Endothelial cell of umbilical vein (primary cell): Measurements from ENCODE around the gene PLEKHG2. TPM values are rescaled to one million over a fixed set of nuclear protein-coding genes. Genes with fewer than 3 reads are reported as not detected.

Experiments
- BruUV-seq: library from RNA; stranded (reverse); fragments of 400-500 nt; replicated peaks from 2 replicates; lab custom pipeline; 2021; lab: Mats Ljungman, UMichigan
- CTCF ChIA-PET: fragments of 300-600, 350-600 bp; sonication (Branson Sonifier 250); formaldehyde crosslinking; loops from one replicate; lab custom pipeline; 2021; ENCODE audit warnings: antibody characterized with exemption, inconsistent platforms; lab: Charles Lee
- POLR2A ChIA-PET: fragments of 300-600, 350-600 bp; sonication (Branson Sonifier 250); formaldehyde crosslinking; loops from one replicate; lab custom pipeline; 2021; ENCODE audit warnings: antibody characterized with exemption, inconsistent platforms; lab: Charles Lee
- DNase-seq: peaks from one replicate; pipeline ENCODE4 v3.0.0-alpha.2; 2011; ENCODE audit warnings: low read depth, low spot score
- FAIRE-seq: peaks from 2 replicates; lab custom pipeline; 2011; peaks lifted over from hg19 to GRCh38; lab: Jason Lieb, UNC
- H2AFZ ChIP-seq: 2 replicates; pipeline ENCODE4 v1.6.0; 2012; ENCODE audit warnings: low read depth, low read length, control low read depth, inconsistent platforms
- H3K27ac ChIP-seq: 2 replicates; pipeline ENCODE4 v1.5.1; 2011; ENCODE audit warnings: low read depth, mild to moderate bottlenecking, control low read depth, low read length, moderate library complexity; ENCODE audit not compliant: insufficient read depth
- H3K27me3 ChIP-seq, 2 experiments: 2 replicates each; pipeline versions ENCODE4 v1.6.0 to v1.6.1; 2011; ENCODE audit warnings: low read length in 2 of 2, mixed read lengths in 1 of 2; ENCODE audit not compliant: control insufficient read depth in 2 of 2, insufficient read depth in 2 of 2
- H3K36me3 ChIP-seq, 2 experiments: 2 replicates in 1 of 2; 3 replicates in 1 of 2; pipeline ENCODE4 v1.5.1; 2011; ENCODE audit warnings: low read length in 2 of 2, mild to moderate bottlenecking in 1 of 2, moderate library complexity in 1 of 2; ENCODE audit not compliant: control insufficient read depth in 2 of 2, insufficient read depth in 2 of 2; ENCODE audit errors: extremely low read depth in 1 of 2
- H3K4me1 ChIP-seq: 3 replicates; pipeline ENCODE4 v1.5.1; 2011; ENCODE audit warnings: mild to moderate bottlenecking, low read length; ENCODE audit not compliant: control insufficient read depth, insufficient read depth; ENCODE audit errors: extremely low read depth
- H3K4me2 ChIP-seq: 2 replicates; pipeline ENCODE4 v1.6.1; 2011; ENCODE audit warnings: low read length, control low read depth, mixed read lengths; ENCODE audit not compliant: insufficient read depth
- H3K4me3 ChIP-seq, 3 experiments: fragments of 200-600 bp in 1 of 3; sonication (generic), shearing (Covaris generic) in 1 of 3; replicated peaks in 1 of 3; 2 replicates each; pipeline ENCODE4 v1.5.1; 2011 to 2016; ENCODE audit warnings: control low read depth in 3 of 3, low read length in 3 of 3, mild to moderate bottlenecking in 2 of 3, inconsistent platforms in 1 of 3, low read depth in 1 of 3, moderate library complexity in 1 of 3; ENCODE audit not compliant: insufficient read depth in 1 of 3
- H3K79me2 ChIP-seq: 2 replicates; pipeline ENCODE4 v1.6.0; 2012; ENCODE audit warnings: low read length, inconsistent platforms; ENCODE audit not compliant: control insufficient read depth, insufficient read depth
- H3K9ac ChIP-seq: replicated peaks from 2 replicates; pipeline ENCODE3; 2011; ENCODE audit warnings: low read length, control low read depth; ENCODE audit not compliant: insufficient read depth; ENCODE audit errors: extremely low read depth
- H3K9me1 ChIP-seq: replicated peaks from 3 replicates; pipeline ENCODE4 v1.6.0; 2011; ENCODE audit warnings: mild to moderate bottlenecking, low read length; ENCODE audit not compliant: control insufficient read depth, insufficient read depth; ENCODE audit errors: extremely low read depth
- H3K9me3 ChIP-seq: replicated peaks from 2 replicates; pipeline ENCODE4 v1.5.1; 2012; ENCODE audit warnings: low read length, inconsistent platforms; ENCODE audit not compliant: control insufficient read depth, insufficient read depth
- H4K20me1 ChIP-seq: replicated peaks from 2 replicates; pipeline ENCODE3; 2011; ENCODE audit warnings: mild to moderate bottlenecking, low read length; ENCODE audit not compliant: control insufficient read depth, insufficient read depth; ENCODE audit errors: extremely low read depth
- CTCF ChIP-seq, 2 donors: IDR thresholded peaks; 1 replicate in 1 of 2; 2 replicates in 1 of 2; pipeline ENCODE4 v1.5.1; 2011; ENCODE audit warnings: low read length in 2 of 2, mild to moderate bottlenecking in 2 of 2, moderate library complexity in 2 of 2, control low read depth in 1 of 2, inconsistent platforms in 1 of 2, low read depth in 1 of 2; ENCODE audit not compliant: insufficient read depth in 1 of 2; ENCODE audit errors: extremely low read depth in 1 of 2
- EZH2 ChIP-seq: IDR thresholded peaks from 2 replicates; pipeline ENCODE4 v1.6.1; 2012; ENCODE audit warnings: borderline replicate concordance, low read depth, mild to moderate bottlenecking, moderate library complexity, low read length, inconsistent platforms; ENCODE audit not compliant: severe bottlenecking
- FOS ChIP-seq: IDR thresholded peaks from 2 replicates; pipeline ENCODE4 v1.6.1; 2011; ENCODE audit warnings: mild to moderate bottlenecking, low read length, moderate library complexity, borderline replicate concordance; ENCODE audit not compliant: insufficient read depth
- GATA2 ChIP-seq: IDR thresholded peaks from 2 replicates; pipeline ENCODE4 v1.7.0; 2011; ENCODE audit warnings: low read depth, mild to moderate bottlenecking, moderate library complexity, mixed read lengths, low read length; ENCODE audit not compliant: insufficient read length, insufficient read depth
- JUN ChIP-seq: IDR thresholded peaks from 2 replicates; pipeline ENCODE4 v1.6.1; 2011; ENCODE audit warnings: borderline replicate concordance, low read depth; ENCODE audit not compliant: insufficient read length, insufficient read depth
- POLR2A ChIP-seq: IDR thresholded peaks from 2 replicates; pipeline ENCODE4 v1.6.1; 2012; ENCODE audit warnings: low read depth, mild to moderate bottlenecking, control low read depth, low read length
- POLR2AphosphoS5 ChIP-seq: IDR thresholded peaks from 2 replicates; pipeline ENCODE4 v1.6.1; 2012; ENCODE audit warnings: low read depth, mild to moderate bottlenecking, control low read depth, low read length, moderate library complexity; ENCODE audit not compliant: insufficient read depth
- dilution Hi-C: fragments of 300-500 bp; cut with MboI; formaldehyde crosslinking; loops from one replicate; pipeline ENCODE4 v1.15.0; 2019; ENCODE audit warnings: low sequenced_read_pairs; ENCODE audit not compliant: extremely low pct_ligation_motif_present
- intact Hi-C: fragments of 100-400 bp; cut with micrococcal nuclease; formaldehyde crosslinking; loops from one replicate; pipeline ENCODE4 v1.10.0; 2022
- polyA plus RNA-seq, 4 experiments: library from polyadenylated mRNA; depleted of rRNA in 3 of 4; stranded (reverse) in 3 of 4; unstranded in 1 of 4; fragments of >200 nt; gene quantifications; 2 replicates each; pipeline versions ENCODE4 v1.2.1 to v1.2.3, GENCODE V29; 2011 to 2012; ENCODE audit warnings: missing spikeins in 1 of 4
- total RNA-seq: library from RNA; stranded (reverse); gene quantifications from 2 replicates; pipeline ENCODE4 v1.2.3, GENCODE V29; 2021

Gene PLEKHG2
- total and polyA plus RNA-seq, 2 donors (not counting 3 experiments of a cell fraction or from before 2014, with no cell fraction given), result 44.7 to 74.1 TPM

DNA sequence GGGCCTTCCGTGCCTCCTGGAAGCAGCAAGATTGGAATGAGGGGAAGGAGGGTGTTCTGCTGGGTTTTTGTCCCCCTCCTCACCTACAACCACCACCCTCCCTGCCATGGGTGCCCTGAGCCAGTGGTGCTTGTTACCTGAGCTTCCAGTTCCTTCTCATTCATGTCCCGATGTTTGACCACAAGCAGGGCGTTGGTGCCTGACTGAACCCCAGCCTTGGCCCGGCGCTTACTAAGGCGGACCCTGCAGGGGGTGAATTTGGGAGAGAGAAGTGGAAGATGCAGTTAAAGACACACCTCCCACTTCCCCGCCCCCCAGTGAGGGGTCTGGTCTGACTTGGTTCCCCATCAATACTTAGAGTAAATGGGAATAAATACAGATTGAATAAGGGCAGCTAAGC is 25.9 kb upstream of the PLEKHG2 start:
- Histone ChIP-seq H3K9me1 (no peaks in the 10 kb centered on the region), H2AFZ (no peak overlapping the region), H4K20me1 (no peaks in the 10 kb centered on the region), H3K27ac (no peak overlapping the region), H3K4me2 (no peak overlapping the region), H3K36me3 (peaks cover 7 to 48% of the 10 kb centered on the region in 2 experiments), H3K27me3 (no peaks in the 10 kb centered on the region), H3K4me3 (no peak overlapping the region), H3K4me1 (peaks cover 5% of the 10 kb centered on the region), H3K9me3 (no peaks in the 10 kb centered on the region), H3K9ac (no peak overlapping the region), H3K79me2 (peaks cover 7% of the 10 kb centered on the region)
- no peak for DNase-seq
- ChIA-PET POLR2A (no interaction called here), CTCF (interaction anchor here (0.9 to 1.1 kb wide), 3 partner anchors 11 to 24 kb away, joined by 4 read pairs; no protein-coding TSS in a partner anchor)
- intact Hi-C loops, result no loop called here
- dilution Hi-C loops, result no loop called here
- FAIRE-seq, result no peak
- no TSS peak for BruUV-seq
- no peak for TF ChIP-seq JUN
- no peak for TF ChIP-seq FOS
- no peak for TF ChIP-seq POLR2AphosphoS5
- TF ChIP-seq EZH2, result no peak
- no peak for TF ChIP-seq POLR2A
- no peak for TF ChIP-seq GATA2

- no peak for TF ChIP-seq CTCF (IDR thresholded peaks at IDR 0.05; ENCODE audit: extremely low read depth in 1 of 2, insufficient read depth in 1 of 2, low read depth in 1 of 2, low read length in 2 of 2)
- no peak overlapping the region for H3K4me3 ChIP-seq
- H3K9me1 ChIP-seq, result no peaks in the 10 kb centered on the region
- no peak overlapping the region for H2AFZ ChIP-seq
- BruUV-seq, result no TSS peak
- CTCF ChIA-PET, result no interaction called here
- FAIRE-seq (no peak), DNase-seq (no peak)
- no peaks in the 10 kb centered on the region for H3K27me3 ChIP-seq
- H3K9me3 ChIP-seq, result no peaks in the 10 kb centered on the region
- no peak overlapping the region for H3K4me2 ChIP-seq
- POLR2A ChIA-PET, result no interaction called here
- H3K36me3 ChIP-seq, result peaks cover 7 to 34% of the 10 kb centered on the region in 2 experiments
- peaks cover 9% of the 10 kb centered on the region for H3K4me1 ChIP-seq
- H3K9ac ChIP-seq, result no peak overlapping the region
- intact Hi-C loops, result no loop called here
- no peaks in the 10 kb centered on the region for H4K20me1 ChIP-seq
- dilution Hi-C loops, result no loop called here
- H3K79me2 ChIP-seq, result peaks cover 11% of the 10 kb centered on the region
- no peak overlapping the region for H3K27ac ChIP-seq
These were observed 23.8 kb upstream of the PLEKHG2 start for GRCh38 chr19:39388657-39389056.
